Heart left ventricle (tissue), 16 donors: ENCODE data around the gene STK26. TPM values are rescaled to one million over a fixed set of nuclear protein-coding genes. Genes with fewer than 3 reads are reported as not detected.

Experiments used
- ATAC-seq, 4 donors: fragments of 200-7000 bp; cut with Tn5 transposase; one replicate each; pipeline ENCODE4 v1.9.1; 2020 to 2022; ENCODE audit warnings: moderate library complexity in 4 of 4, mild to moderate bottlenecking in 3 of 4, moderate number of reproducible peaks in 1 of 4
- DNase-seq, 5 donors: peaks; one replicate each; pipeline ENCODE4 v3.0.0-alpha.2; 2020
- H3K27ac ChIP-seq, 12 donors: fragments of 200-600 bp; sonication (generic) in 4 of 12; one replicate each; pipeline versions ENCODE4 v1.5.0 to v1.8.0; 2016 to 2022; ENCODE audit warnings: mild to moderate bottlenecking in 2 of 12
- H3K27me3 ChIP-seq, 9 donors: fragments of 200-600 bp; sonication (generic) in 2 of 9; one replicate each; pipeline versions ENCODE4 v1.5.1 to v1.8.0; 2016 to 2022; ENCODE audit warnings: mild to moderate bottlenecking in 3 of 9
- H3K36me3 ChIP-seq, 9 donors: fragments of 200-600 bp; sonication (generic) in 2 of 9; one replicate each; pipeline versions ENCODE4 v1.5.0 to v1.8.0; 2018 to 2022; ENCODE audit warnings: mild to moderate bottlenecking in 2 of 9
- H3K4me1 ChIP-seq, 12 donors: fragments of 200-600 bp; sonication (generic) in 4 of 12; one replicate each; pipeline versions ENCODE4 v1.5.0 to v1.8.0; 2016 to 2022; ENCODE audit warnings: mild to moderate bottlenecking in 3 of 12
- H3K4me3 ChIP-seq, 12 donors: fragments of 200-600 bp; sonication (generic) in 4 of 12; one replicate each; pipeline versions ENCODE4 v1.5.0 to v1.8.0; 2017 to 2022; ENCODE audit warnings: mild to moderate bottlenecking in 9 of 12, moderate library complexity in 4 of 12
- H3K9me3 ChIP-seq, 12 donors: fragments of 200-600 bp; sonication (generic) in 4 of 12; one replicate each; pipeline versions ENCODE4 v1.5.0 to v1.8.0; 2016 to 2022; ENCODE audit warnings: mild to moderate bottlenecking in 1 of 12
- POLR2A ChIP-seq, 2 donors: fragments of 450-650 bp; IDR thresholded peaks; one replicate each; pipeline ENCODE4 v1.6.1; 2017; ENCODE audit warnings: antibody characterized with exemption in 2 of 2, mild to moderate bottlenecking in 2 of 2, moderate library complexity in 2 of 2
- WGBS, 4 donors: extraction: QIAGEN DNeasy Blood & Tissue Kit in 2 of 4; methylation state at CpG; one replicate each; pipeline versions ENCODE4 v1.1.5 to v1.1.7; 2013 to 2018; 5-methylcytosine and 5-hydroxymethylcytosine counted together
- intact Hi-C, 10 donors: fragments of 100-400 bp; cut with DNase I; formaldehyde crosslinking; loops; one replicate each; pipeline versions ENCODE4 v1.11.1 to v1.14.2; 2022
- long read RNA-seq, 3 donors: library from polyadenylated mRNA; unstranded; transcript quantifications; one replicate each; pipeline ENCODE4 v2.0.0, GENCODE V29; 2020 to 2021
- polyA plus RNA-seq, 2 donors: library from polyadenylated mRNA; stranded (reverse); fragments of 200-250 nt; gene quantifications; one replicate each; pipeline ENCODE4 v1.2.3, GENCODE V29; 2013
- total RNA-seq, 9 donors: library from RNA; depleted of rRNA in 2 of 9; stranded (reverse); fragments of >200 nt in 2 of 9; fragmentation: NEBNext Ultra II Directional in 3 of 9; extraction: Animal tissue kit (Norgen Biotek cat#: 25700) in 3 of 9; gene quantifications; one replicate each; pipeline versions ENCODE4 v1.1.0 to v1.2.4, GENCODE V29; 2016 to 2023
- TF ChIP-seq, protein P1 (sequence below), 12 donors: fragments of 200-600 bp; sonication (generic) in 4 of 12; IDR thresholded peaks; one replicate each; pipeline versions ENCODE4 v1.5.0 to v1.8.0; 2018 to 2022; ENCODE audit warnings: antibody characterized with exemption in 12 of 12, mild to moderate bottlenecking in 5 of 12
- donor health status: ischemic (EF 13 %, LVEDD 7.1; RV severe dilation, severe dysfunction).
- donor health status: healthy with polysubstance abuse.
- donor health status: DM: no; HTN: yes; CAD: no.
- donor health status: DM: no; HTN: no; CAD: no.
- donor health status: ischemic (EF 25% LVEDD 6.9; RV normal size, moderate dysfunction).
- donor health status: ischemic (EF 25% LVEDD 5.7; RV mildly dilated, moderate dysfunction).
- donor health status: healthy.
- donor health status: DM: yes; HTN: yes; CAD: no.
- donor health status: ischemic (EF 35%, LVEDD 5.7; RV mildly dilated, moderate dysfunction).
- donor health status: nonischemic (EF 11% LVEDD 7.7; RV severe dilation, severe dysfunction).
- donor health status: DM: yes; HTN: yes; CAD: no.
- donor health status: PGD.
- donor health status: ischemic (EF 29% LVEDD 5.4; RV normal size, mild dysfunction).
- donor health status: nonischemic (EF 23%, LVEDD 6.1; RV moderate dilation, normal function).

The STK26 gene
- total RNA-seq = 1 to 10 TPM in 7 of 9 donors, under 1 TPM in 2; 0.43 to 4.9 (median 1.6) TPM
- polyA plus RNA-seq = under 1 TPM; 0.71 to 0.91 TPM
- long read RNA-seq, donor 1, partial matches to known transcripts = 0 of 3 reads
- long read RNA-seq, donor 1, other reads (novel, unspliced or antisense) = 0 of 3 reads
- long read RNA-seq, donor 2, partial matches to known transcripts = 0 of 2 reads
- long read RNA-seq, donor 2, other reads (novel, unspliced or antisense) = 0 of 2 reads
- long read RNA-seq, donor 3, partial matches to known transcripts = 0 of 1 reads
- long read RNA-seq, donor 3, other reads (novel, unspliced or antisense) = 0 of 1 reads

DNA sequence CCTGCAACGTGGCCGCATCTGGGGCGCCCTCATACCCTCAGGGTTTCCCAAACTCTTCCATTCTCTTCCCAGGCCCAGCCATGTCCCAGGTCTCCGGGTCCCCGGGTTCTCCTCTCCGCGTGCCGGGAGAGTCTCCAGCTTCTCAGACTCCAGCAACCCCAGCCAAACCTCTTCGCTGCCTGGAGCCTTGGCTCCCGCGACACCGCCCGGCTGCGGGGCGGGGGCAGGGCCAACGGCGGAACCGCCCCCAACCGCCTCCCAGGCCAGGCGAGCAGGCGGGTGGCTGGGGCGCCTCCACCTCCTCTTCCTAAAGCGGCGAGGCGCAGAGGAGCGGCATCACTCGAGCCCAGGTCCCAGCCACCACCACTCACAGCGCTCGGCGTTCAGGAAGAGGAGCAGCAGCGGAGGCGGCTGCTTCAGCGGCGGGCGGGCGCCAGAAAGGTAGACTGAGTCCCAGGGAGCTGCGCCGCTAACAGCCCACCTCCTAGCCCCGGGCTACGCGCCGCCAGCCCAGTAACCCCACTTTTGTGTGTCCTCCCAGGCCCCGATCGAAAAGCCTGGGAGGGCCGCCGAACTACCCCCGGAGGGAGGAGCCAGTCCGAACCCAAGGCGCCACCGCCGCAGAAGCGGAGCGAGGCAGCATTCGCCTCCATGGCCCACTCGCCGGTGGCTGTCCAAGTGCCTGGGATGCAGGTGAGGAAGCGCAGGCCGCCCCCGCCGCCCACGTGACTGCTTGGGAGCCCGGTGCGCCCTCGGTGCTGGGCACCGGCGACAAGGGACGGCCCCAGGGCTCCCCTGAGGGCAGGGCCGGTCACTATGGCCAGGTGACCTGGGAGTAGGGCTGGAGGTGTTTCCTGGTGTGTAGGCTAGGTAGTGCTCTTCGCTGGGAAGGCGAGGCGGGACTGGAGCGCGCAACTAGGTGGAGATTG is at the start of gene STK26:
TSS of gene STK26 (plus strand) at position 336 of the 929 bp plus-strand sequence. CDS start at position 652, 316 bp downstream.
- Histone ChIP-seq H3K4me1 (peaks cover 0 to 13% (median 0%) of the 10 kb centered on the region in 12 donors), H3K27me3 (peaks cover 0 to 50% (median 0%) of the 10 kb centered on the region in 9 donors), H3K4me3 (peak within 1 kb of the TSS in 11 of 12 donors; percentile 41 to 72 (median 56)), H3K36me3 (no peaks in the 10 kb centered on the region), H3K27ac (peak within 1 kb of the TSS in 3 of 12 donors; percentile 17 to 74 (median 30)), H3K9me3 (no peaks in the 10 kb centered on the region)
- 0 to 28% (median 13%) methylated on average over 31 to 73 of the region's 73 CpGs for WGBS, 4 donors
- peak in 3 of 4 donors; percentile 88 to 98 (median 95) for ATAC-seq
- intact Hi-C loops = no loop called here
- TF ChIP-seq POLR2A (IDR thresholded peaks at IDR 0.05) = no peak
- TF ChIP-seq, protein P1, sequence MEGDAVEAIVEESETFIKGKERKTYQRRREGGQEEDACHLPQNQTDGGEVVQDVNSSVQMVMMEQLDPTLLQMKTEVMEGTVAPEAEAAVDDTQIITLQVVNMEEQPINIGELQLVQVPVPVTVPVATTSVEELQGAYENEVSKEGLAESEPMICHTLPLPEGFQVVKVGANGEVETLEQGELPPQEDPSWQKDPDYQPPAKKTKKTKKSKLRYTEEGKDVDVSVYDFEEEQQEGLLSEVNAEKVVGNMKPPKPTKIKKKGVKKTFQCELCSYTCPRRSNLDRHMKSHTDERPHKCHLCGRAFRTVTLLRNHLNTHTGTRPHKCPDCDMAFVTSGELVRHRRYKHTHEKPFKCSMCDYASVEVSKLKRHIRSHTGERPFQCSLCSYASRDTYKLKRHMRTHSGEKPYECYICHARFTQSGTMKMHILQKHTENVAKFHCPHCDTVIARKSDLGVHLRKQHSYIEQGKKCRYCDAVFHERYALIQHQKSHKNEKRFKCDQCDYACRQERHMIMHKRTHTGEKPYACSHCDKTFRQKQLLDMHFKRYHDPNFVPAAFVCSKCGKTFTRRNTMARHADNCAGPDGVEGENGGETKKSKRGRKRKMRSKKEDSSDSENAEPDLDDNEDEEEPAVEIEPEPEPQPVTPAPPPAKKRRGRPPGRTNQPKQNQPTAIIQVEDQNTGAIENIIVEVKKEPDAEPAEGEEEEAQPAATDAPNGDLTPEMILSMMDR (IDR thresholded peaks at IDR 0.05) = no peak
- DNase-seq = peak; percentile 48 to 86 (median 60)

DNA sequence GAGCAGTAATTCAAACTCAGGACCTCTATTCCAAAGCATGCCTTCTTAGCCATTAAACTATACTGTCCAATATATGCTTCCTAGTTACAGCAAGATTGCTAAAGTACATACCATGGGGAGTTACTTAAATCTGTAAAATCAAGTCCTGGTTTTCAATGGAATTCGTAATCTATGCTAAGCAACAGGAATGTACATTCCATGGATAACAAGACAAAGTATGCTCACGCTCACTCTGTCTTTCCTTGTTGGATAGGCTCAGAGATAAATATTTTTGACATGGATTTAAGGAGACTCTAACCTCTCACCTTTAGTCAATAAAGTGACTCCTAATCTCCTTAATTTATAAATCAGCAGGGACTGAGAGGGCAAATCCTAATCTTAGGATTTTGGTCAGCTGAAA is 47.3 kb upstream of the STK26 start:
- no peak overlapping the region for H3K27ac ChIP-seq
- H3K4me3 ChIP-seq = no peak overlapping the region
- ATAC-seq (no peak), DNase-seq (no peak)
- intact Hi-C loops = no loop called here
- peaks cover 0 to 38% (median 0%) of the 10 kb centered on the region in 9 donors for H3K27me3 ChIP-seq
- TF ChIP-seq, protein P1 (IDR thresholded peaks at IDR 0.05) = no peak
- TF ChIP-seq POLR2A (IDR thresholded peaks at IDR 0.05) = no peak
- no peaks in the 10 kb centered on the region for H3K4me1 ChIP-seq
- no peaks in the 10 kb centered on the region for H3K36me3 ChIP-seq
- H3K9me3 ChIP-seq = no peaks in the 10 kb centered on the region
- 48 to 58% (median 51%) methylated on average over 2 of the region's 2 CpGs for WGBS, 4 donors

DNA sequence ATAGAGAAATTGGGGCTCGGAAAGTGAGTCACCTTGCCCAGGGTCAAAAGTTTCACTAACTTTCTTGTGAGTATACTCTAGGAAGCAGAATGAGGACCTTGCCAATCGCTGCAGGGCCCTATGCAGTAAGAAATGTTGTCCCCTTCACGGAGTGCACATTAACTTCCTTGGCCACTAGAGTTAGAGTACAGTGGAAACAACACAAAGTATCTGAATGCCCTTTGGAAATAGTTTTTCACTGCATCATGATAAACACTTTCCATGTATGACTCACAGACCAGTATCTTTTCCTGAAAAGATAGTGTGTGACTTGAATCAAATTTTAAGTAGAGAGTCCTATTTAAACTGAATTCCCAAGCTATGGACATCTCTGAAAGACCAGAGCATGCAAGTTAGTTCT is 45.5 kb upstream of the STK26 start:
- no peak for DNase-seq
- ATAC-seq = no peak
- Histone ChIP-seq H3K4me1 (no peaks in the 10 kb centered on the region), H3K4me3 (no peak overlapping the region), H3K36me3 (no peaks in the 10 kb centered on the region), H3K27me3 (peaks cover 0 to 45% (median 0%) of the 10 kb centered on the region in 9 donors), H3K9me3 (no peaks in the 10 kb centered on the region), H3K27ac (no peak overlapping the region)
- 38 to 74% (median 58%) methylated on average over 3 of the region's 3 CpGs for WGBS, 4 donors
- intact Hi-C loops = no loop called here
- no peak for TF ChIP-seq POLR2A (IDR thresholded peaks at IDR 0.05)
- TF ChIP-seq, protein P1 (IDR thresholded peaks at IDR 0.05) = no peak

DNA sequence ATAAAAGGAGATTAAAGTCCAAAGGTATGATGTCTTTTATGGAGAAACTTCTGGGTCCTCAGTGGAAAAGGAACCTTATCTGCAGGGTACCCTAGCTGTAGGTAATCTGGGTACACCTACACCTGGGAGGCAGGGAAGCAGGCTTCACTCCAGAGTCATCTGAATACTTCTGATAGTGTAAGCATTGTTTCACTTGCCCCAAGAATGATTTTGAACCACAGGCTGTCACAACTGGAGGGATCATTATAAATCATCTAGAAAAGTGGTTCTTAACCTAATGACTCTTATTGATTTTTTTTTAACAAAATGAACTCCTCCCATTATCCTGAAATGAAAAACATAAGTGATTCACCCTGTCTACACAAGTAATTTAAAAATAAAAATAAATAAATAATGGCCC is 44.0 kb upstream of the STK26 start:
- ATAC-seq (no peak), DNase-seq (no peak)
- intact Hi-C loops = no loop called here
- TF ChIP-seq, protein P1 (IDR thresholded peaks at IDR 0.05) = no peak
- no peak for TF ChIP-seq POLR2A (IDR thresholded peaks at IDR 0.05)
- Histone ChIP-seq H3K27me3 (peaks cover 0 to 50% (median 0%) of the 10 kb centered on the region in 9 donors), H3K4me1 (no peaks in the 10 kb centered on the region), H3K9me3 (no peaks in the 10 kb centered on the region), H3K36me3 (no peaks in the 10 kb centered on the region), H3K4me3 (no peak overlapping the region), H3K27ac (no peak overlapping the region)
